CD4-positive, alpha-beta T cell (primary cell): ENCODE results near the gene ANKRD37. TPM values are rescaled to one million over a fixed set of nuclear protein-coding genes. Genes with fewer than 3 reads are reported as not detected.

ENCODE experiments used
- ATAC-seq: fragments of 200-7000 bp; cut with Tn5 transposase; one replicate; pipeline ENCODE4 v1.10.0; 2022; ENCODE audit warnings: mild to moderate bottlenecking; ENCODE audit not compliant: poor library complexity
- CTCF ChIA-PET: fragments of 350-600 bp; sonication (Branson Sonifier 250); formaldehyde crosslinking; loops from one replicate; lab custom pipeline; 2021; ENCODE audit warnings: antibody characterized with exemption, inconsistent platforms; lab: Charles Lee
- POLR2A ChIA-PET: fragments of 350-600 bp; sonication (Branson Sonifier 250); formaldehyde crosslinking; loops from one replicate; lab custom pipeline; 2021; ENCODE audit warnings: antibody characterized with exemption, inconsistent platforms; lab: Charles Lee
- DNase-seq, 14 experiments: peaks; one replicate each; pipeline ENCODE4 v3.0.0-alpha.2; 2013 to 2020; ENCODE audit warnings: mixed read lengths in 2 of 14
- H3K27ac ChIP-seq, 2 donors: one replicate each; pipeline versions ENCODE4 v1.5.1 to v1.7.0; 2013; ENCODE audit warnings: low read length in 2 of 2, low read depth in 1 of 2, mild to moderate bottlenecking in 1 of 2
- H3K27me3 ChIP-seq, 2 experiments: 1 replicate in 1 of 2; 2 replicates in 1 of 2; pipeline versions ENCODE4 v1.6.1 to v1.7.0; 2013; ENCODE audit warnings: low read length in 2 of 2, control low read depth in 1 of 2, mild to moderate bottlenecking in 1 of 2, moderate library complexity in 1 of 2; ENCODE audit not compliant: insufficient read depth in 2 of 2, control insufficient read depth in 1 of 2
- H3K36me3 ChIP-seq: one replicate; pipeline ENCODE4 v1.6.1; 2013; ENCODE audit warnings: low read length, control low read depth; ENCODE audit not compliant: insufficient read depth
- H3K4me1 ChIP-seq: one replicate; pipeline ENCODE4 v1.6.1; 2013; ENCODE audit warnings: low read length, control low read depth; ENCODE audit not compliant: insufficient read depth
- H3K4me3 ChIP-seq: one replicate; pipeline ENCODE4 v1.5.1; 2013; ENCODE audit warnings: mild to moderate bottlenecking, low read length, moderate library complexity
- H3K9me3 ChIP-seq, 2 experiments: 1 replicate in 1 of 2; 2 replicates in 1 of 2; pipeline versions ENCODE4 v1.6.1 to v1.7.0; 2013; ENCODE audit warnings: low read length in 2 of 2, mild to moderate bottlenecking in 2 of 2, control low read depth in 1 of 2, moderate library complexity in 1 of 2; ENCODE audit not compliant: control insufficient read depth in 1 of 2, insufficient read depth in 1 of 2
- H3K27ac Mint-ChIP-seq: one replicate; pipeline ENCODE4 v1.8.0; 2020; ENCODE audit warnings: mixed read lengths
- H3K27me3 Mint-ChIP-seq: one replicate; pipeline ENCODE4 v1.8.0; 2021; ENCODE audit warnings: mixed read lengths
- H3K36me3 Mint-ChIP-seq: one replicate; pipeline ENCODE4 v1.8.0; 2021; ENCODE audit warnings: low read depth, mixed read lengths
- H3K4me1 Mint-ChIP-seq: one replicate; pipeline ENCODE4 v1.8.0; 2021; ENCODE audit warnings: low read depth, mixed read lengths
- H3K4me3 Mint-ChIP-seq: one replicate; pipeline ENCODE4 v1.8.0; 2020; ENCODE audit warnings: mild to moderate bottlenecking, mixed read lengths
- H3K9me3 Mint-ChIP-seq: one replicate; pipeline ENCODE4 v1.8.0; 2020; ENCODE audit warnings: mixed read lengths
- intact Hi-C, 2 experiments: fragments of 100-400 bp; cut with DNase I in 1 of 2; cut with micrococcal nuclease in 1 of 2; formaldehyde crosslinking; loops; one replicate each; pipeline versions ENCODE4 v1.15.1 to v1.9.0; 2023 to 2025; cut with DNase I, micrococcal nuclease
- total RNA-seq, 174 experiments: library from RNA in 2 of 174; stranded (reverse) in 2 of 174; gene quantifications; one replicate each; pipeline ENCODE4 v1.2.3 and lab custom pipeline; 2021 to 2026
- TF ChIP-seq, protein P1 (sequence below): fragments of 200-600 bp; IDR thresholded peaks from one replicate; pipeline ENCODE4 v1.8.0; 2022; ENCODE audit warnings: antibody characterized with exemption, mild to moderate bottlenecking

ANKRD37 gene
- total RNA-seq, 2 experiments from 2014 or later = 10.3 to 11.6 TPM

DNA sequence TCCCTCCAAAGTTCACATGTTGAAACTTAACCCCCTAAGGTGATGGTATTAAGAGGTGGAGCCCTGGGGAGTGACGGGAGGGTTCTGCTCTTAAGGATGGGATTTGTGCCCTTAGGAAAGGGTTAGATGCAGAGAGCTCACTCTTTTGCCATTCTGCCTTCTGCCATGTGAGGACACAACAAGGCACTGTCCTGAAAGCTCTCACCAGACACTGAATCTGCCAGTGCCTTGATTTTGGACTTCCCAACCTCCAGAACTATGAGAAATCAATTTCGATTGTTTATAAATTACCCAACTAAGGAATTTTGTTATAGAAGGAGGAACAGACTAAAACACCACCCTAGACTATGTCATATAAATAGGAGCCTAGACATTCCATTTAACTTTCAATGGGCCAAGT is 12.6 kb upstream of the ANKRD37 start:
- no peaks in the 10 kb centered on the region for H3K36me3 ChIP-seq
- Mint-ChIP-seq H3K9me3 (peaks cover 5% of the 10 kb centered on the region), H3K4me1 (peaks cover 12% of the 10 kb centered on the region), H3K27me3 (peaks cover 26% of the 10 kb centered on the region), H3K36me3 (no peaks in the 10 kb centered on the region), H3K4me3 (no peak overlapping the region), H3K27ac (no peak overlapping the region)
- H3K4me3 ChIP-seq = no peak overlapping the region
- H3K4me1 ChIP-seq = peaks cover 3% of the 10 kb centered on the region
- intact Hi-C loops = no loop called here
- H3K27me3 ChIP-seq = no peaks in the 10 kb centered on the region
- DNase-seq = no peak
- TF ChIP-seq, protein P1, sequence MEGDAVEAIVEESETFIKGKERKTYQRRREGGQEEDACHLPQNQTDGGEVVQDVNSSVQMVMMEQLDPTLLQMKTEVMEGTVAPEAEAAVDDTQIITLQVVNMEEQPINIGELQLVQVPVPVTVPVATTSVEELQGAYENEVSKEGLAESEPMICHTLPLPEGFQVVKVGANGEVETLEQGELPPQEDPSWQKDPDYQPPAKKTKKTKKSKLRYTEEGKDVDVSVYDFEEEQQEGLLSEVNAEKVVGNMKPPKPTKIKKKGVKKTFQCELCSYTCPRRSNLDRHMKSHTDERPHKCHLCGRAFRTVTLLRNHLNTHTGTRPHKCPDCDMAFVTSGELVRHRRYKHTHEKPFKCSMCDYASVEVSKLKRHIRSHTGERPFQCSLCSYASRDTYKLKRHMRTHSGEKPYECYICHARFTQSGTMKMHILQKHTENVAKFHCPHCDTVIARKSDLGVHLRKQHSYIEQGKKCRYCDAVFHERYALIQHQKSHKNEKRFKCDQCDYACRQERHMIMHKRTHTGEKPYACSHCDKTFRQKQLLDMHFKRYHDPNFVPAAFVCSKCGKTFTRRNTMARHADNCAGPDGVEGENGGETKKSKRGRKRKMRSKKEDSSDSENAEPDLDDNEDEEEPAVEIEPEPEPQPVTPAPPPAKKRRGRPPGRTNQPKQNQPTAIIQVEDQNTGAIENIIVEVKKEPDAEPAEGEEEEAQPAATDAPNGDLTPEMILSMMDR = no peak
- CTCF ChIA-PET = no interaction called here
- POLR2A ChIA-PET = interaction anchor here (1.7 to 2.2 kb wide), 2 partner anchors 11 to 13 kb away, joined by 5 to 11 read pairs; partner anchors contain the start of genes ANKRD37 and LRP2BP
- ATAC-seq = no peak
- H3K9me3 ChIP-seq = no peaks in the 10 kb centered on the region
- no peak overlapping the region for H3K27ac ChIP-seq

- intact Hi-C loops = no loop called here
- Mint-ChIP-seq H3K27ac (no peak overlapping the region), H3K4me3 (no peak overlapping the region), H3K9me3 (peaks cover 5% of the 10 kb centered on the region), H3K36me3 (no peaks in the 10 kb centered on the region), H3K27me3 (peaks cover 26% of the 10 kb centered on the region), H3K4me1 (peaks cover 12% of the 10 kb centered on the region)
- no peaks in the 10 kb centered on the region for H3K36me3 ChIP-seq
- POLR2A ChIA-PET = interaction anchor here (1.0 to 2.2 kb wide), 3 partner anchors 8 to 12 kb away, joined by 3 to 11 read pairs (median 5); partner anchors contain the start of genes ANKRD37 and LRP2BP
- no peak for ATAC-seq
- no peaks in the 10 kb centered on the region for H3K9me3 ChIP-seq
- H3K27me3 ChIP-seq = no peaks in the 10 kb centered on the region
- DNase-seq = no peak
- TF ChIP-seq, protein P1 = no peak
- CTCF ChIA-PET = no interaction called here
- no peak overlapping the region for H3K4me3 ChIP-seq
- no peak overlapping the region for H3K27ac ChIP-seq
- peaks cover 3% of the 10 kb centered on the region for H3K4me1 ChIP-seq
These were observed 11.7 kb upstream of the ANKRD37 start for GRCh38 chr4:185384930-185385331.

DNA sequence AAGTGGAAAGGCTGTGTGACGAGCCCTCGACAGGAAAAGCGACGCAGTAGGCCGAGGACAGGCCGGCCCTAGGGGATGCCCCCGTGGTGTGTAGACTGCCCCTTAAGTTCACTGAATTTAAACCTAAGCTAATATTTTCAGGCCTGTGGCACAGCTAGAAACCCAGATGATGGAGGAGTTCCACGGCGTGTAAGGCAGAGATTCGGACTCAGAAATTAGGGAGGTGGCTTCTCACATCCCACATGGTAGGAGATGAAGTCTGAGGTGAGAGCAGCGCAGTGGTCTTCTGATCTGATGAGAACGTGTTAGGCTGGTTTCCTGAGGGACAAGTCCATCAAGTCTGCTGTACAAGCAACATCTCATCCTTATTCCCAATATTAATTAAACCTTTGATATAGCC is 8.7 kb upstream of the ANKRD37 start:
- POLR2A ChIA-PET = no interaction called here
- H3K27ac Mint-ChIP-seq = no peak overlapping the region
- peaks cover 26% of the 10 kb centered on the region for H3K27me3 Mint-ChIP-seq
- TF ChIP-seq, protein P1 = no peak
- no peaks in the 10 kb centered on the region for H3K9me3 ChIP-seq
- H3K27ac ChIP-seq = no peak overlapping the region
- peaks cover 12% of the 10 kb centered on the region for H3K4me1 Mint-ChIP-seq
- ATAC-seq = no peak
- intact Hi-C loops = no loop called here
- no peaks in the 10 kb centered on the region for H3K36me3 ChIP-seq
- no peak overlapping the region for H3K4me3 Mint-ChIP-seq
- no peaks in the 10 kb centered on the region for H3K27me3 ChIP-seq
- CTCF ChIA-PET = no interaction called here
- no peaks in the 10 kb centered on the region for H3K36me3 Mint-ChIP-seq
- no peak overlapping the region for H3K4me3 ChIP-seq
- H3K9me3 Mint-ChIP-seq = no peaks in the 10 kb centered on the region
- peaks cover 3% of the 10 kb centered on the region for H3K4me1 ChIP-seq
- DNase-seq = no peak
